SK-N-SH (cell line): ENCODE data around the gene SDSL.

ENCODE experiments used
- CHD2 ChIP-seq: fragments of 150-350 bp; IDR thresholded peaks from 2 replicates; pipeline ENCODE4 v1.6.1; 2018; ENCODE audit warnings: low read length; ENCODE audit not compliant: partially characterized antibody
- CTCF ChIP-seq: fragments of 200-600 bp; sonication (generic); IDR thresholded peaks from 2 replicates; pipeline ENCODE4 v1.6.1; 2017; ENCODE audit warnings: antibody characterized with exemption, mild to moderate bottlenecking, moderate library complexity
- EP300 ChIP-seq, 2 experiments: IDR thresholded peaks; 2 replicates each; pipeline versions ENCODE4 v1.4.0 to v1.6.1; 2012; ENCODE audit warnings: borderline replicate concordance in 1 of 2, low read depth in 1 of 2, low read length in 1 of 2
- IRF3 ChIP-seq: fragments of 150-350 bp; IDR thresholded peaks from 2 replicates; pipeline ENCODE4 v1.6.1; 2016; ENCODE audit warnings: mild to moderate bottlenecking, low read depth, low read length
- JUND ChIP-seq: IDR thresholded peaks from 2 replicates; pipeline ENCODE4 v1.4.0; 2012
- PBX3 ChIP-seq: IDR thresholded peaks from 2 replicates; pipeline ENCODE4; 2012
- TAF1 ChIP-seq: IDR thresholded peaks from 2 replicates; pipeline ENCODE4 v1.6.1; 2012; ENCODE audit warnings: low read depth, mild to moderate bottlenecking, low read length, moderate library complexity, borderline replicate concordance
- TCF12 ChIP-seq: IDR thresholded peaks from 2 replicates; pipeline ENCODE4 v1.4.0; 2012

GRCh38 chr12:113396200-113396599 is 26.0 kb upstream of the SDSL start:
- no peak for TF ChIP-seq CTCF
- TF ChIP-seq EP300 (IDR thresholded peaks at IDR 0.05; ENCODE audit: borderline replicate concordance in 1 of 2, low read depth in 1 of 2, low read length in 1 of 2) = no peak
- TF ChIP-seq JUND = no peak
- TF ChIP-seq TAF1 = no peak
- no peak for TF ChIP-seq TCF12
- no peak for TF ChIP-seq CHD2
- TF ChIP-seq PBX3 = no peak
- TF ChIP-seq IRF3 = no peak
